ENCODE data around the gene SHCBP1.

DNA sequence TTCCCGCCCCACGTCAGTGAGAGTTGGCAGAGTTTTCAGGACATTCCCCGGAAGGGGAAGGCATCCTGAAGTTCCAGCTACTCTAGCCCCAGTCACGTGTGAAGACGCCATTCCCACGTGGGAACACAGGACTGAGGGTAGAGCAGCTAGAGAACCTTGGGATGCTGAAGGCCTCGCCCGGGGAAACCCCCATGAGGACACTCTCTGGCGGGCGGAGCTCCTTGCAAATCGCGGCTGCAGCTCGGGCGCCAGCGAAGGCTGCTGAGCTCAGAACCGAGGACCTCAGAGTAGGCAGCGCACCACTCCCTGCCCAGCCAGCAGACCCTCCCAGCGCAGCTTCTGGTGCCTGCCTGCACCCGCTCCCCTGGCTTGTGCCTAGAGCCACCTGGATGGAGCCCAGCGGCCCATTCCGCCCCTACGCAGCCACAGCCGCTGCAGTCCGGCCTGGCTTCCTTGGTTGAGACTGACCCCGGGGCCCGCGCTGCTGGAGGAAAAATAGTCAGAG is 51.9 kb downstream of the SHCBP1 start:
- TF ChIP-seq POLR2A (IDR thresholded peaks at IDR 0.05): no peak
- TF ChIP-seq, protein P1, sequence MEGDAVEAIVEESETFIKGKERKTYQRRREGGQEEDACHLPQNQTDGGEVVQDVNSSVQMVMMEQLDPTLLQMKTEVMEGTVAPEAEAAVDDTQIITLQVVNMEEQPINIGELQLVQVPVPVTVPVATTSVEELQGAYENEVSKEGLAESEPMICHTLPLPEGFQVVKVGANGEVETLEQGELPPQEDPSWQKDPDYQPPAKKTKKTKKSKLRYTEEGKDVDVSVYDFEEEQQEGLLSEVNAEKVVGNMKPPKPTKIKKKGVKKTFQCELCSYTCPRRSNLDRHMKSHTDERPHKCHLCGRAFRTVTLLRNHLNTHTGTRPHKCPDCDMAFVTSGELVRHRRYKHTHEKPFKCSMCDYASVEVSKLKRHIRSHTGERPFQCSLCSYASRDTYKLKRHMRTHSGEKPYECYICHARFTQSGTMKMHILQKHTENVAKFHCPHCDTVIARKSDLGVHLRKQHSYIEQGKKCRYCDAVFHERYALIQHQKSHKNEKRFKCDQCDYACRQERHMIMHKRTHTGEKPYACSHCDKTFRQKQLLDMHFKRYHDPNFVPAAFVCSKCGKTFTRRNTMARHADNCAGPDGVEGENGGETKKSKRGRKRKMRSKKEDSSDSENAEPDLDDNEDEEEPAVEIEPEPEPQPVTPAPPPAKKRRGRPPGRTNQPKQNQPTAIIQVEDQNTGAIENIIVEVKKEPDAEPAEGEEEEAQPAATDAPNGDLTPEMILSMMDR (IDR thresholded peaks at IDR 0.05): no peak

Data from ovary (tissue), 3 donors.